ENCODE results near the gene POLD2.
A peak's percentile ranks its signal among the peaks of the same experiment; 100 is the strongest.

POLD2 gene

DNA sequence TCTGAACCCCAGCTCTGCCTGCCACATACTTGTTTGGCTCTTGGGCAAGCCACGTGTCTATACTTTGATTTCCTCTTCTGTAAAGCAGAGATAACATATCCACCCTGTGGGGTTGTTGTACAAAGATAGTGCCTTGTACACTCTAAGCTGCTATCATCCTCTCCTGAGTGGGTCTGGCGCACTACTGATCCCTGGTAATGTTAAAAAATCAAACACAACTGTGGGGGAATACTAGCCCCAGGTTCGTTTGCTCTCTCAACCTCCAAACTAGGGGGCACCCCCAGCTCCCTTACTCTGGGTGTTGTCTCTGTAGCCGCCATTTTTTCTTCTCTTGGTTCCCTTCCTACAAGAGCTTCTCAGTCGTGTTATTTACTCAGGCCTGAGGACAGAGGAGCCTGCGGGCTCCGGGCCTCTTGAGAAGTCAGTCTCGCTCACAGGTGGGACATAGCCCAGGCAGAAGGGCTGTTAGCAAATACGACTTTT lies 42.0 kb downstream of the POLD2 start:
- H3K4me3 ChIP-seq (ENCODE audit: low read depth, low read length) = peak overlapping the region; percentile 84
- TF ChIP-seq, protein P1, sequence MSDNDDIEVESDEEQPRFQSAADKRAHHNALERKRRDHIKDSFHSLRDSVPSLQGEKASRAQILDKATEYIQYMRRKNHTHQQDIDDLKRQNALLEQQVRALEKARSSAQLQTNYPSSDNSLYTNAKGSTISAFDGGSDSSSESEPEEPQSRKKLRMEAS (IDR thresholded peaks at IDR 0.05; ENCODE audit: low read depth, low read length) = no peak
- TF ChIP-seq MYC (IDR thresholded peaks at IDR 0.05; ENCODE audit: low read depth, low read length) = no peak
- TF ChIP-seq POLR2A (IDR thresholded peaks at IDR 0.05; ENCODE audit: extremely low read depth, insufficient read length) = no peak
- TF ChIP-seq, protein P2, sequence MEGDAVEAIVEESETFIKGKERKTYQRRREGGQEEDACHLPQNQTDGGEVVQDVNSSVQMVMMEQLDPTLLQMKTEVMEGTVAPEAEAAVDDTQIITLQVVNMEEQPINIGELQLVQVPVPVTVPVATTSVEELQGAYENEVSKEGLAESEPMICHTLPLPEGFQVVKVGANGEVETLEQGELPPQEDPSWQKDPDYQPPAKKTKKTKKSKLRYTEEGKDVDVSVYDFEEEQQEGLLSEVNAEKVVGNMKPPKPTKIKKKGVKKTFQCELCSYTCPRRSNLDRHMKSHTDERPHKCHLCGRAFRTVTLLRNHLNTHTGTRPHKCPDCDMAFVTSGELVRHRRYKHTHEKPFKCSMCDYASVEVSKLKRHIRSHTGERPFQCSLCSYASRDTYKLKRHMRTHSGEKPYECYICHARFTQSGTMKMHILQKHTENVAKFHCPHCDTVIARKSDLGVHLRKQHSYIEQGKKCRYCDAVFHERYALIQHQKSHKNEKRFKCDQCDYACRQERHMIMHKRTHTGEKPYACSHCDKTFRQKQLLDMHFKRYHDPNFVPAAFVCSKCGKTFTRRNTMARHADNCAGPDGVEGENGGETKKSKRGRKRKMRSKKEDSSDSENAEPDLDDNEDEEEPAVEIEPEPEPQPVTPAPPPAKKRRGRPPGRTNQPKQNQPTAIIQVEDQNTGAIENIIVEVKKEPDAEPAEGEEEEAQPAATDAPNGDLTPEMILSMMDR (IDR thresholded peaks at IDR 0.05; ENCODE audit: low read depth, low read length) = no peak
- peak; percentile 33 for DNase-seq (ENCODE audit: low read depth)

DNA sequence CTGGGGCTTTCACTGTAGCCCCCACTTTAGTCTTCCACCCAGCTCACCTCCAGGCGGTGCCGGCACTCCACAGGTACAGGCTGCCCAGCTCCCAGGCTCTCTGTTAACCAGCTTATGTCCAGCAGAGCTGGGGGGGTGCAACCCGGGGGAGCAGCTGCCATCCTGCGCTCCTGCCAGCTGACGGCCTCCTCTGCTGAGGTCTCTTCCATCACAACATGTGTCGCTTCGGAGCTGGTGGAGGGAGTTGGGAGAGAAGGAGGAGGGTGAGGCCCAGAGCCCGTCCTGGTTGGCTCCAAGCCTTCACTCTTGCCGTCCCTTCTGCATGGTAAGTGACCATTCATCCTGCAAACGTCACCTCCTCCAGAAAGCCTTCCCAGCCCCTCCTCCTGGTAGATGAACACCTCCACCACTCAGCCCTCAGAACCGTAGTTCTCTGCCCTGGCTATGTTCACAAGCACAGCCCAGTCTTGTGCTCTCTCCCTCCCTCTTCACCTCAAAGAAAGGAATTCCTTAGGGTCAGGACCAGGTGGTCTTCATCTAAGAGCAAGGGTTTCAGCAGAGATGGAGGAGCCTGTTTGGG lies 42.6 kb downstream of the POLD2 start:
- TF ChIP-seq, protein P2 (IDR thresholded peaks at IDR 0.05; ENCODE audit: low read depth, low read length) = peak; percentile 1
- TF ChIP-seq MYC (IDR thresholded peaks at IDR 0.05; ENCODE audit: low read depth, low read length) = no peak
- no peak for DNase-seq (ENCODE audit: low read depth)
- peak overlapping the region; percentile 84 for H3K4me3 ChIP-seq (ENCODE audit: low read depth, low read length)

DNA sequence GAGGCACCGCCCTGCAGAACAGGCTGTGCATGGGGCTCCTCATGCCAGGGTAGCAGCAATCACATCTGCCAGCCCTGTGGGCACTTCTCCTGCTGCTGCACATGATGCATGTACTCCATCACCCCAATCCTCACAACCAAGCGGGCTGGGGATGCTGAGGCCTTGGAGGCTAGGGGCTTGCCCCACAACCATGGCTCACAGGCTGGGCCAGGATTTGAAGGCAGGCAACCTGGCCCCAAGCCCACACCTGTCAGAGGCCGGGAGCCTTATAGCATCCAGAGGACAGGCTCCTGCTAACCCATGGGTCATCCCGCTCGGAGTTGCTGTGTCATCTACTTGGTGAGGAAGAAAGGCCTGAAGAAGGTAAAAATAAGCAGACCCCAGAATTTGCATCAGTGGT lies 43.2 kb downstream of the POLD2 start:
- DNase-seq (ENCODE audit: low read depth) = no peak
- no peak overlapping the region for H3K4me3 ChIP-seq (ENCODE audit: low read depth, low read length)
- TF ChIP-seq, protein P1 (IDR thresholded peaks at IDR 0.05; ENCODE audit: low read depth, low read length) = no peak
- TF ChIP-seq MYC (IDR thresholded peaks at IDR 0.05; ENCODE audit: low read depth, low read length) (no peak), POLR2A (IDR thresholded peaks at IDR 0.05; ENCODE audit: extremely low read depth, insufficient read length) (no peak)
- TF ChIP-seq, protein P2 (IDR thresholded peaks at IDR 0.05; ENCODE audit: low read depth, low read length) = no peak

DNA sequence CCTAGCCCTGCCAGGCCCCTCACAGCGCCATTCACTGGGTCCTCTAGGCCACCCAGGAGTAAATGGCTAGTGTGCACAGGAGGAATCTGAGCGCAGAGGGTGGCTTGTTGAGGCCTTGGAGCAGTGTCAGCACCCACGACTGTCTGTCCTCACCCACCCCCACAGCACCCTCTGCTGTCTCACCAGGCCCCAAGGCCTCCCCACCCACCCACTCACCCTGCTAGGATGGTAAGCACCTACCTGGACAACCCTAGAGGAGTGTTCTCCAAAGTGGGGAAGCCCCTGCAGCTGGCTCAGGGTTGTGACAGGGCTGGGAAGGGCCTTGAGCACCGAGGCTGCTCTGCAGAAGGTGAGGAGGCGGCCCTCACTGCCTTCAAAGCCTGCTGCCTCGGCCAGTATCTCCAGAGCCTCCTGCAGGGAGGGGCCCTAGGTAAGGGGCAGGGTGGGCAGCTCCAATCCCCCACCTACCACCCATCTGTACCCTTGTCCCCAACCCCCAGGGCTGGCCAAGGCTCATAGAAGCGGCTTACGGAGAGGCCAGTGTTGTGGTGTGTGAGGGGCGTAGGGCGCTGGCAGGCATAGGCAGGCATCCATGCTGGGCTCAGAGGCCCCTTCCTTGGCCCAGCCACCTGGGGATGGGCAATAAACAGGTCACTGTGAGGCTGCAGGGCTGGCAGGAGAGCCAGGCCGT lies 43.9 kb downstream of the POLD2 start:
- no peak overlapping the region for H3K4me3 ChIP-seq (ENCODE audit: low read depth, low read length)
- DNase-seq (ENCODE audit: low read depth) = no peak
- TF ChIP-seq, protein P1 (IDR thresholded peaks at IDR 0.05; ENCODE audit: low read depth, low read length) = no peak
- TF ChIP-seq MYC (IDR thresholded peaks at IDR 0.05; ENCODE audit: low read depth, low read length) (no peak), POLR2A (IDR thresholded peaks at IDR 0.05; ENCODE audit: extremely low read depth, insufficient read length) (no peak)
- TF ChIP-seq, protein P2 (IDR thresholded peaks at IDR 0.05; ENCODE audit: low read depth, low read length) = no peak

DNA sequence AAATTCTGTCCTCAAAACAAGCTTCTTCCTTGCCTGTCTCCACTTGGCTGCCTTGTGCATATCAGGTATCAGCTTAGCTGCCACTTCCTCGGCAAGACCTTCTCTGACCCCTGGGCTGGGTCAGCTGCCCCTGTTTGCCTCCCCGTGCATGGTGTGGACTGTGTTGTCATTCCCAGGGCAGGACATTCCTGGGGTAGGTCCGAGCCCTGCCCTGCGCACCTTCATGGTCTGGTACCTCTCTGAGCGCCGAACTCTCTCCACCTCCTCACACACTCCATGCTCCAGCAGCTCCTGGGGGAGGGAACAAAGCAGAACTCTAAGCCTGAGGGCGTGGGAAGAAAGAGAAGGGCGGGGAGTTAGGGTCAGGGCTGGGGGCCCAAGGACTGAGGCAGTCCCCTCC lies 44.8 kb downstream of the POLD2 start:
- TF ChIP-seq POLR2A (IDR thresholded peaks at IDR 0.05; ENCODE audit: extremely low read depth, insufficient read length) (no peak), MYC (IDR thresholded peaks at IDR 0.05; ENCODE audit: low read depth, low read length) (no peak)
- TF ChIP-seq, protein P1 (IDR thresholded peaks at IDR 0.05; ENCODE audit: low read depth, low read length) = no peak
- TF ChIP-seq, protein P2 (IDR thresholded peaks at IDR 0.05; ENCODE audit: low read depth, low read length) = no peak
- no peak for DNase-seq (ENCODE audit: low read depth)
- no peak overlapping the region for H3K4me3 ChIP-seq (ENCODE audit: low read depth, low read length)

Measured in NB4 (cell line).